DND-41 (cell line): ENCODE measurements around the gene VEGFC.

Experiments used
- ATAC-seq: fragments of 200-7000 bp; cut with Tn5 transposase; 3 replicates; pipeline ENCODE4 v1.9.1; 2021; ENCODE audit warnings: low read depth; ENCODE audit not compliant: insufficient read depth
- DNase-seq: peaks from one replicate; pipeline ENCODE4 v3.0.0-alpha.2; 2020
- H2AFZ ChIP-seq: 2 replicates; pipeline ENCODE4 v1.6.0; 2012; ENCODE audit warnings: low read depth, low read length
- H3K27ac ChIP-seq: 2 replicates; pipeline ENCODE4 v1.5.1; 2012; ENCODE audit warnings: low read length, inconsistent platforms
- H3K27me3 ChIP-seq: fragments of 200-600 bp; sonication (generic); 2 replicates; pipeline ENCODE4 v1.6.0; 2012; ENCODE audit warnings: low read length, mild to moderate bottlenecking, inconsistent platforms; ENCODE audit not compliant: insufficient read depth, poor library complexity
- H3K36me3 ChIP-seq: 2 replicates; pipeline ENCODE4 v1.5.1; 2012; ENCODE audit warnings: low read length, inconsistent platforms; ENCODE audit not compliant: insufficient read depth
- H3K4me1 ChIP-seq: 2 replicates; pipeline ENCODE4 v1.5.1; 2012; ENCODE audit warnings: mild to moderate bottlenecking, low read length; ENCODE audit not compliant: insufficient read depth
- H3K4me2 ChIP-seq: 2 replicates; pipeline ENCODE4 v1.6.0; 2012; ENCODE audit warnings: mild to moderate bottlenecking, moderate library complexity, low read length, inconsistent platforms; ENCODE audit not compliant: insufficient read depth
- H3K4me3 ChIP-seq, 2 experiments: fragments of 200-600 bp in 1 of 2; shearing (Covaris generic) in 1 of 2; 2 replicates each; pipeline ENCODE4 v1.5.1; 2012 to 2016; ENCODE audit warnings: inconsistent platforms in 2 of 2, low read length in 2 of 2, mild to moderate bottlenecking in 2 of 2, low read depth in 1 of 2, moderate library complexity in 1 of 2
- H3K79me2 ChIP-seq: 2 replicates; pipeline ENCODE4 v1.6.0; 2012; ENCODE audit warnings: low read length, inconsistent platforms; ENCODE audit not compliant: insufficient read depth
- H3K9ac ChIP-seq: 2 replicates; pipeline ENCODE4 v1.6.0; 2012; ENCODE audit warnings: low read depth, mild to moderate bottlenecking, inconsistent platforms, low read length, moderate library complexity
- H3K9me3 ChIP-seq: 2 replicates; pipeline ENCODE4 v1.5.1; 2012; ENCODE audit warnings: low read length, moderate library complexity, mild to moderate bottlenecking, inconsistent platforms; ENCODE audit not compliant: insufficient read depth, severe bottlenecking
- H4K20me1 ChIP-seq: 2 replicates; pipeline ENCODE4 v1.6.0; 2012; ENCODE audit warnings: low read length; ENCODE audit not compliant: insufficient read depth
- EZH2 ChIP-seq: IDR thresholded peaks from 3 replicates; pipeline ENCODE4 v1.6.1; 2012; ENCODE audit warnings: borderline replicate concordance, low read depth, mild to moderate bottlenecking, moderate library complexity, low read length, inconsistent platforms; ENCODE audit not compliant: severe bottlenecking
- TF ChIP-seq, protein P1 (sequence below): IDR thresholded peaks from 2 replicates; pipeline ENCODE4 v1.5.1; 2012; ENCODE audit warnings: borderline replicate concordance, low read length, moderate library complexity, mild to moderate bottlenecking; ENCODE audit not compliant: poor library complexity, severe bottlenecking; ENCODE audit errors: extremely low read depth

VEGFC gene

DNA sequence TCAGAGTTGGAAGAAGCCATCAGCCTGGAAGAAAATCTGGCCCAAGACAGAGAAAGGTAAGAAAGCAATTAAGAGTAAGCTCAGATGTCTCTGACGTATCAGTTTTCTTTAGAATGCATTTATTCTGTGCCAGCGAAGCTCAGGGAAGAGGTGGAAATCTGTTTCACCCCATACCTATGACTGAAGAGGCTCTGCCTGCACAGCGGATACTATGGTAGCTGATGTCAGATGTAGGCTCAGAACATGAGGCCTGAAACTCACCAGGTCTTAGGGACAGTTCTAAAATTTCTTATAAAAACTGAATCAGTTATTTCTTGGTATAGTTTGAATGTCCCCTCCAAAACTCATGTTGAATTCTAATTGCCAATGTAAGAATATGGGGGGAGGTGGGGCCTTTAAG, 30.9 kb downstream of the VEGFC start:
- H3K27ac ChIP-seq = no peak overlapping the region
- H3K4me3 ChIP-seq = no peak overlapping the region
- H3K4me2 ChIP-seq = no peak overlapping the region
- no peak overlapping the region for H2AFZ ChIP-seq
- H3K4me1 ChIP-seq = no peaks in the 10 kb centered on the region
- DNase-seq = no peak
- H3K9ac ChIP-seq = no peak overlapping the region
- no peaks in the 10 kb centered on the region for H3K9me3 ChIP-seq
- no peaks in the 10 kb centered on the region for H3K79me2 ChIP-seq
- peaks cover 5% of the 10 kb centered on the region; the same call in 1 of the 2 replicates for H3K36me3 ChIP-seq
- H4K20me1 ChIP-seq = no peaks in the 10 kb centered on the region
- no peak for TF ChIP-seq EZH2
- no peak for ATAC-seq
- H3K27me3 ChIP-seq = no peaks in the 10 kb centered on the region

DNA sequence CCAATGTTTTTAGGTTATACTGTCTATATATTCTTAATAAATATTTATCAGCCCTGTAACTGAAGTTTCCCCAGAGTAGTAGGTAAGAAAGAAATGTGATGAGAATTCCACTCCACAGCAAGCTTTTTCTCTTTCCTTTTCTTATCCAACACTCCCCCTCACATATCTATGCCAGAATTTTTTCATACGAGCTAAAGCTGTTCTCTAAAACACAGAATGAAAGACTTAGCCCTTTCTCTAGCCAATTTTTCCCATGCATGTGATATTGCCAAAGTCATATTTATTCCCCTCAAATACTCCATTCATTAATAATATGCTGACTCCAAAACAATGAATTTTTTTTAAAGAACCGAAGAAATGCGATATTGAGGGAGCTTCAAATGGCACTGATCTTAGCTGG, 32.3 kb downstream of the VEGFC start:
- no peak for TF ChIP-seq EZH2
- TF ChIP-seq, protein P1, sequence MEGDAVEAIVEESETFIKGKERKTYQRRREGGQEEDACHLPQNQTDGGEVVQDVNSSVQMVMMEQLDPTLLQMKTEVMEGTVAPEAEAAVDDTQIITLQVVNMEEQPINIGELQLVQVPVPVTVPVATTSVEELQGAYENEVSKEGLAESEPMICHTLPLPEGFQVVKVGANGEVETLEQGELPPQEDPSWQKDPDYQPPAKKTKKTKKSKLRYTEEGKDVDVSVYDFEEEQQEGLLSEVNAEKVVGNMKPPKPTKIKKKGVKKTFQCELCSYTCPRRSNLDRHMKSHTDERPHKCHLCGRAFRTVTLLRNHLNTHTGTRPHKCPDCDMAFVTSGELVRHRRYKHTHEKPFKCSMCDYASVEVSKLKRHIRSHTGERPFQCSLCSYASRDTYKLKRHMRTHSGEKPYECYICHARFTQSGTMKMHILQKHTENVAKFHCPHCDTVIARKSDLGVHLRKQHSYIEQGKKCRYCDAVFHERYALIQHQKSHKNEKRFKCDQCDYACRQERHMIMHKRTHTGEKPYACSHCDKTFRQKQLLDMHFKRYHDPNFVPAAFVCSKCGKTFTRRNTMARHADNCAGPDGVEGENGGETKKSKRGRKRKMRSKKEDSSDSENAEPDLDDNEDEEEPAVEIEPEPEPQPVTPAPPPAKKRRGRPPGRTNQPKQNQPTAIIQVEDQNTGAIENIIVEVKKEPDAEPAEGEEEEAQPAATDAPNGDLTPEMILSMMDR = no peak
- DNase-seq (no peak), ATAC-seq (no peak)
- Histone ChIP-seq H3K4me1 (no peaks in the 10 kb centered on the region), H3K27ac (no peak overlapping the region), H3K4me2 (no peak overlapping the region), H3K79me2 (no peaks in the 10 kb centered on the region), H2AFZ (no peak overlapping the region), H3K36me3 (no peaks in the 10 kb centered on the region), H4K20me1 (no peaks in the 10 kb centered on the region), H3K27me3 (no peaks in the 10 kb centered on the region), H3K9me3 (no peaks in the 10 kb centered on the region), H3K4me3 (no peak overlapping the region), H3K9ac (no peak overlapping the region)

DNA sequence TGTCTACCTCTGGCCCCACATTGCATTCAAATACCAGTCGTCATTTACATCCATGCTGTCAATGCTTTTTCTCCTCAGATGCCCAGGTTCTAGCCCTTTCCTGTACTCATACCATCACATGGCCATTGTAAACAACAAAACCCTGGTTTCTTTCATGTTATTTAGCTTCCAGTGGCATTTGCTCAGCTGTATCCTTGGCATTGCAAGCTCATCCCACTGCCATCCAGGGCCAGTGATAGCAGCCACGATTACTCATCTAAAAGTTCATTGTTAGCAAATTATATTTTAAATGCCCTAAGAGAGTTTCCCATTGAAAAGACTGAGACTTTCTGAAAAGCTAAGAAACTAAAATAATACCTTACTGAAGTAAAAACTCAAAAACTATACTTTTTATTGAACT, 34.0 kb downstream of the VEGFC start:
- no peaks in the 10 kb centered on the region for H3K36me3 ChIP-seq
- TF ChIP-seq, protein P1 = no peak
- no peak for TF ChIP-seq EZH2
- no peak overlapping the region for H3K9ac ChIP-seq
- H2AFZ ChIP-seq = no peak overlapping the region
- H3K9me3 ChIP-seq = no peaks in the 10 kb centered on the region
- DNase-seq (no peak), ATAC-seq (no peak)
- no peaks in the 10 kb centered on the region for H3K79me2 ChIP-seq
- H3K4me1 ChIP-seq = no peaks in the 10 kb centered on the region
- H3K27me3 ChIP-seq = no peaks in the 10 kb centered on the region
- H4K20me1 ChIP-seq = no peaks in the 10 kb centered on the region
- no peak overlapping the region for H3K27ac ChIP-seq
- no peak overlapping the region for H3K4me2 ChIP-seq
- no peak overlapping the region for H3K4me3 ChIP-seq

DNA sequence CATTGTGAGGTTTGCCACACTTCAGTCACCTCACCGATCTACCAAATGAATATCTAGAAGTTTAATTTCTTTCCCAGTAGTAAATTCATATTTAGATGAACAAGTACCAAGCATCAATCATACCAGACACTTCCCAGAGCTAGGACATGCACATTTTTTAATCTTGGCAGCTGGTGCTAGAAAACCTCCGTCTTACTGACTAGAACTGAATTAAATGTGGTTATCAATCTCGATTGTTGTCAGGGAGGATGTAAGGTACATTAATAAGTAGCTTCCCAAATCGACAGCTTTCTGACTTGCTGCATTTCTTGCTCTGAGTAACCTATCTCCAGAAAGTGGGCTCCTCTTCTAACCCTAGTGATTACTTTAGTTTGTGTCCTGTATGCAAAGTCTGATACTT, 34.4 kb downstream of the VEGFC start:
- ATAC-seq = no peak
- H3K27ac ChIP-seq = no peak overlapping the region

More for the DNA sequence above, 34.4 kb downstream of the VEGFC start:
- Histone ChIP-seq H3K4me3 (no peak overlapping the region), H4K20me1 (no peaks in the 10 kb centered on the region), H3K79me2 (no peaks in the 10 kb centered on the region), H3K9ac (no peak overlapping the region), H3K4me2 (no peak overlapping the region), H3K36me3 (no peaks in the 10 kb centered on the region), H2AFZ (no peak overlapping the region), H3K4me1 (no peaks in the 10 kb centered on the region), H3K9me3 (no peaks in the 10 kb centered on the region), H3K27me3 (no peaks in the 10 kb centered on the region)
- no peak for DNase-seq
- no peak for TF ChIP-seq EZH2
- TF ChIP-seq, protein P1 = no peak
